Heart left ventricle (tissue), 16 donors: Measurements from ENCODE around the gene USP4. TPM values are rescaled to one million over a fixed set of nuclear protein-coding genes. Genes with fewer than 3 reads are reported as not detected.

Experiments used
- ATAC-seq, 4 donors: fragments of 200-7000 bp; cut with Tn5 transposase; one replicate each; pipeline ENCODE4 v1.9.1; 2020 to 2022; ENCODE audit warnings: moderate library complexity in 4 of 4, mild to moderate bottlenecking in 3 of 4, moderate number of reproducible peaks in 1 of 4
- DNase-seq, 5 donors: peaks; one replicate each; pipeline ENCODE4 v3.0.0-alpha.2; 2020
- H3K27ac ChIP-seq, 12 donors: fragments of 200-600 bp; sonication (generic) in 4 of 12; one replicate each; pipeline versions ENCODE4 v1.5.0 to v1.8.0; 2016 to 2022; ENCODE audit warnings: mild to moderate bottlenecking in 2 of 12
- H3K27me3 ChIP-seq, 9 donors: fragments of 200-600 bp; sonication (generic) in 2 of 9; one replicate each; pipeline versions ENCODE4 v1.5.1 to v1.8.0; 2016 to 2022; ENCODE audit warnings: mild to moderate bottlenecking in 3 of 9
- H3K36me3 ChIP-seq, 9 donors: fragments of 200-600 bp; sonication (generic) in 2 of 9; one replicate each; pipeline versions ENCODE4 v1.5.0 to v1.8.0; 2018 to 2022; ENCODE audit warnings: mild to moderate bottlenecking in 2 of 9
- H3K4me1 ChIP-seq, 12 donors: fragments of 200-600 bp; sonication (generic) in 4 of 12; one replicate each; pipeline versions ENCODE4 v1.5.0 to v1.8.0; 2016 to 2022; ENCODE audit warnings: mild to moderate bottlenecking in 3 of 12
- H3K4me3 ChIP-seq, 12 donors: fragments of 200-600 bp; sonication (generic) in 4 of 12; one replicate each; pipeline versions ENCODE4 v1.5.0 to v1.8.0; 2017 to 2022; ENCODE audit warnings: mild to moderate bottlenecking in 9 of 12, moderate library complexity in 4 of 12
- H3K9me3 ChIP-seq, 12 donors: fragments of 200-600 bp; sonication (generic) in 4 of 12; one replicate each; pipeline versions ENCODE4 v1.5.0 to v1.8.0; 2016 to 2022; ENCODE audit warnings: mild to moderate bottlenecking in 1 of 12
- POLR2A ChIP-seq, 2 donors: fragments of 450-650 bp; IDR thresholded peaks; one replicate each; pipeline ENCODE4 v1.6.1; 2017; ENCODE audit warnings: antibody characterized with exemption in 2 of 2, mild to moderate bottlenecking in 2 of 2, moderate library complexity in 2 of 2
- WGBS, 4 donors: extraction: QIAGEN DNeasy Blood & Tissue Kit in 2 of 4; methylation state at CpG; one replicate each; pipeline versions ENCODE4 v1.1.5 to v1.1.7; 2013 to 2018; 5-methylcytosine and 5-hydroxymethylcytosine counted together
- intact Hi-C, 10 donors: fragments of 100-400 bp; cut with DNase I; formaldehyde crosslinking; loops; one replicate each; pipeline versions ENCODE4 v1.11.1 to v1.14.2; 2022
- polyA plus RNA-seq, 2 donors: library from polyadenylated mRNA; stranded (reverse); fragments of 200-250 nt; gene quantifications; one replicate each; pipeline ENCODE4 v1.2.3, GENCODE V29; 2013
- total RNA-seq, 9 donors: library from RNA; depleted of rRNA in 2 of 9; stranded (reverse); fragments of >200 nt in 2 of 9; fragmentation: NEBNext Ultra II Directional in 3 of 9; extraction: Animal tissue kit (Norgen Biotek cat#: 25700) in 3 of 9; gene quantifications; one replicate each; pipeline versions ENCODE4 v1.1.0 to v1.2.4, GENCODE V29; 2016 to 2023
- TF ChIP-seq, protein P1 (sequence below), 12 donors: fragments of 200-600 bp; sonication (generic) in 4 of 12; IDR thresholded peaks; one replicate each; pipeline versions ENCODE4 v1.5.0 to v1.8.0; 2018 to 2022; ENCODE audit warnings: antibody characterized with exemption in 12 of 12, mild to moderate bottlenecking in 5 of 12
- donor health status: ischemic (EF 13 %, LVEDD 7.1; RV severe dilation, severe dysfunction).
- donor health status: healthy with polysubstance abuse.
- donor health status: DM: no; HTN: yes; CAD: no.
- donor health status: DM: no; HTN: no; CAD: no.
- donor health status: ischemic (EF 25% LVEDD 6.9; RV normal size, moderate dysfunction).
- donor health status: ischemic (EF 25% LVEDD 5.7; RV mildly dilated, moderate dysfunction).
- donor health status: healthy.
- donor health status: DM: yes; HTN: yes; CAD: no.
- donor health status: ischemic (EF 35%, LVEDD 5.7; RV mildly dilated, moderate dysfunction).
- donor health status: nonischemic (EF 11% LVEDD 7.7; RV severe dilation, severe dysfunction).
- donor health status: DM: yes; HTN: yes; CAD: no.
- donor health status: PGD.
- donor health status: ischemic (EF 29% LVEDD 5.4; RV normal size, mild dysfunction).
- donor health status: nonischemic (EF 23%, LVEDD 6.1; RV moderate dilation, normal function).

Gene USP4
- total and polyA plus RNA-seq, 11 donors: 17.3 to 48.6 (median 36.0) TPM

- Histone ChIP-seq H3K4me3 (no peak overlapping the region), H3K36me3 (peaks cover 0 to 24% (median 0%) of the 10 kb centered on the region in 9 donors), H3K27ac (peak overlapping the region in 11 of 12 donors; percentile 17 to 78 (median 47)), H3K27me3 (no peaks in the 10 kb centered on the region), H3K4me1 (peaks cover 0 to 24% (median 16%) of the 10 kb centered on the region in 12 donors), H3K9me3 (no peaks in the 10 kb centered on the region)
- intact Hi-C loops: no loop called here
- TF ChIP-seq, protein P1, sequence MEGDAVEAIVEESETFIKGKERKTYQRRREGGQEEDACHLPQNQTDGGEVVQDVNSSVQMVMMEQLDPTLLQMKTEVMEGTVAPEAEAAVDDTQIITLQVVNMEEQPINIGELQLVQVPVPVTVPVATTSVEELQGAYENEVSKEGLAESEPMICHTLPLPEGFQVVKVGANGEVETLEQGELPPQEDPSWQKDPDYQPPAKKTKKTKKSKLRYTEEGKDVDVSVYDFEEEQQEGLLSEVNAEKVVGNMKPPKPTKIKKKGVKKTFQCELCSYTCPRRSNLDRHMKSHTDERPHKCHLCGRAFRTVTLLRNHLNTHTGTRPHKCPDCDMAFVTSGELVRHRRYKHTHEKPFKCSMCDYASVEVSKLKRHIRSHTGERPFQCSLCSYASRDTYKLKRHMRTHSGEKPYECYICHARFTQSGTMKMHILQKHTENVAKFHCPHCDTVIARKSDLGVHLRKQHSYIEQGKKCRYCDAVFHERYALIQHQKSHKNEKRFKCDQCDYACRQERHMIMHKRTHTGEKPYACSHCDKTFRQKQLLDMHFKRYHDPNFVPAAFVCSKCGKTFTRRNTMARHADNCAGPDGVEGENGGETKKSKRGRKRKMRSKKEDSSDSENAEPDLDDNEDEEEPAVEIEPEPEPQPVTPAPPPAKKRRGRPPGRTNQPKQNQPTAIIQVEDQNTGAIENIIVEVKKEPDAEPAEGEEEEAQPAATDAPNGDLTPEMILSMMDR (IDR thresholded peaks at IDR 0.05): no peak
- no peak for TF ChIP-seq POLR2A (IDR thresholded peaks at IDR 0.05)
- ATAC-seq (peak; percentile 36 to 66 (median 56)), DNase-seq (no peak)
- WGBS, 4 donors: 67 to 78% (median 72%) methylated on average over 10 of the region's 10 CpGs
These were observed 74.0 kb downstream of the USP4 start for GRCh38 chr3:49265661-49266386.

GRCh38 chr3:49263159-49263889 is 76.5 kb downstream of the USP4 start:
- H3K9me3 ChIP-seq: no peaks in the 10 kb centered on the region
- ATAC-seq (peak in 2 of 4 donors; percentile 35 to 47), DNase-seq (no peak)
- intact Hi-C loops: no loop called here
- H3K4me1 ChIP-seq: peaks cover 0 to 24% (median 16%) of the 10 kb centered on the region in 12 donors
- no peak overlapping the region for H3K4me3 ChIP-seq
- TF ChIP-seq POLR2A (IDR thresholded peaks at IDR 0.05): no peak
- TF ChIP-seq, protein P1 (IDR thresholded peaks at IDR 0.05): no peak
- no peaks in the 10 kb centered on the region for H3K27me3 ChIP-seq
- peak overlapping the region in 1 of 12 donors; percentile 1 for H3K27ac ChIP-seq
- WGBS, 4 donors: 82 to 92% (median 91%) methylated on average over 6 of the region's 6 CpGs
- peaks cover 0 to under 1% (median 0%) of the 10 kb centered on the region in 9 donors for H3K36me3 ChIP-seq

- TF ChIP-seq, protein P1 (IDR thresholded peaks at IDR 0.05): no peak
- TF ChIP-seq POLR2A (IDR thresholded peaks at IDR 0.05): no peak
- DNase-seq (no peak), ATAC-seq (no peak)
- no peak overlapping the region for H3K4me3 ChIP-seq
- intact Hi-C loops: no loop called here
- peak overlapping the region in 1 of 12 donors; percentile 34 for H3K27ac ChIP-seq
- H3K27me3 ChIP-seq: no peaks in the 10 kb centered on the region
- peaks cover 0 to 8% (median 2%) of the 10 kb centered on the region in 12 donors for H3K4me1 ChIP-seq
- 90 to 93% (median 91%) methylated on average over 5 of the region's 5 CpGs for WGBS, 4 donors
- peaks cover 0 to 4% (median 0%) of the 10 kb centered on the region in 9 donors for H3K36me3 ChIP-seq
- no peaks in the 10 kb centered on the region for H3K9me3 ChIP-seq
These were observed 79.0 kb downstream of the USP4 start for GRCh38 chr3:49260806-49261324.

DNA sequence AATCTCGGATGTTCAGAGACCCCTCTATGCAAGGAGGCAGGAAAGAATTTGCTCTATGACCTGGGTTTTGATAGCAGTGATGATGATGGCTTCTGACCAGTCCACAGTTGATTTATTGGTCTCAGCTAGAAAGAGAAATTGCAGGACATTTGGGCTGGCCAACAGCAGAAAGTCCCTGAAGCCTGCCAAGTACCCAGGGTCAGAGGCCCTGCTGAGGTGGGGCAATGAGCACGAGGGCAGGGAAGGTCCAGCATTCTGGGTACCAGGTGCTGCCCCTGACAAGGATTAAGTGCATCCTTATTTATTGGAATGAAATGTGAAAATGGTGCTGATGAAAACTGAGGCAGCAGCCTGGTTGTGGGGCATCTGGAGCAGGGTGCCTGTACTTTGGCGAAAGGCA is 82.7 kb downstream of the USP4 start:
- ATAC-seq: no peak
- peaks cover 0 to 7% (median 0%) of the 10 kb centered on the region in 9 donors for H3K36me3 ChIP-seq
- H3K27ac ChIP-seq: peak overlapping the region in 1 of 12 donors; percentile 38
- intact Hi-C loops: no loop called here
- H3K27me3 ChIP-seq: no peaks in the 10 kb centered on the region
- TF ChIP-seq, protein P1 (IDR thresholded peaks at IDR 0.05): no peak
- TF ChIP-seq POLR2A (IDR thresholded peaks at IDR 0.05): no peak
- 73 to 82% (median 77%) methylated on average over 3 of the region's 3 CpGs for WGBS, 4 donors
- no peaks in the 10 kb centered on the region for H3K9me3 ChIP-seq
- peaks cover 0 to 4% (median 0%) of the 10 kb centered on the region in 12 donors for H3K4me1 ChIP-seq
- no peak for DNase-seq
- H3K4me3 ChIP-seq: no peak overlapping the region
